Activated CD4-positive, alpha-beta T cell treated with anti-CD3 and anti-CD28 coated beads, Interleukin-2, Interleukin-6, amounts not matched to agents 100 ng/mL and 50 ng/mL, durations not matched to agents 16 hours and 8 hours (primary cell): ENCODE results near the gene OXCT2.

Experiments used
- DNase-seq: peaks from one replicate; pipeline ENCODE4 v3.0.0-alpha.2; 2020

OXCT2 gene

DNA sequence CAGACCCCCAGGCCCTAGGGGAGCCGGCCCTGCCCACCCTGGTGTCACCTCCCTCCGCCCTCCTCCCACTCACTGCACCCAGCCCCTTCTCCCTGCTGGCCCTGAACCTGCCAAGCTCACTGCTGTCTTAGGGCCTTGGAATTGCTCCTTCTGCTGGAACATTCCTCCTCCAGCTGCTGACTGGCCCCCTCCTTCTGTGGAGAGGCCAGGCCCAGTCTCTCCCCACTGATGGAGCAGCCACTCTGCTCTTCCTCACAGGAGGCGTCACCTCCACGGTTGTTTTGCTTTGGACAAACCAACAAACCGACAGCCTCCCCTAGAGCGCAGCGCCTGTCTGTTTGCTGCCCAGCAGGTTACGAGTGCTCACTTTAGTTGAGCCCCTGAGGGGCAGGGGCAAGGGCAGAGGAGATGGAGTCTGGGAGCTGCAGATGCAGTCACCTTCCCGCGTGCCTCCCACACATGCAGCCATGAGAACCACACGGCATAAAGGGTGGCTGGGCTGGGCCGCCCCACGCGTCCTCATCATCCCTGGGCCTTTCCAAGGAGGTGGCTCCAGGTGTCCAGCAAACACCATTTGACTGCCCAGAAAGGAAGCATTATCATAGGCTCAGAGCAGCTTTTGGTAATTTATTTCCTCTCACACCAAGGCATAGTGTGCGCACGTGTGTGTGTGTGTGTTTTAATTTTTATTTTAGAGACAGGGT, 9.4 kb downstream of the OXCT2 start:
- DNase-seq, result no peak

GRCh38 chr1:39761016-39761415, 10.1 kb downstream of the OXCT2 start:
- no peak for DNase-seq

DNA sequence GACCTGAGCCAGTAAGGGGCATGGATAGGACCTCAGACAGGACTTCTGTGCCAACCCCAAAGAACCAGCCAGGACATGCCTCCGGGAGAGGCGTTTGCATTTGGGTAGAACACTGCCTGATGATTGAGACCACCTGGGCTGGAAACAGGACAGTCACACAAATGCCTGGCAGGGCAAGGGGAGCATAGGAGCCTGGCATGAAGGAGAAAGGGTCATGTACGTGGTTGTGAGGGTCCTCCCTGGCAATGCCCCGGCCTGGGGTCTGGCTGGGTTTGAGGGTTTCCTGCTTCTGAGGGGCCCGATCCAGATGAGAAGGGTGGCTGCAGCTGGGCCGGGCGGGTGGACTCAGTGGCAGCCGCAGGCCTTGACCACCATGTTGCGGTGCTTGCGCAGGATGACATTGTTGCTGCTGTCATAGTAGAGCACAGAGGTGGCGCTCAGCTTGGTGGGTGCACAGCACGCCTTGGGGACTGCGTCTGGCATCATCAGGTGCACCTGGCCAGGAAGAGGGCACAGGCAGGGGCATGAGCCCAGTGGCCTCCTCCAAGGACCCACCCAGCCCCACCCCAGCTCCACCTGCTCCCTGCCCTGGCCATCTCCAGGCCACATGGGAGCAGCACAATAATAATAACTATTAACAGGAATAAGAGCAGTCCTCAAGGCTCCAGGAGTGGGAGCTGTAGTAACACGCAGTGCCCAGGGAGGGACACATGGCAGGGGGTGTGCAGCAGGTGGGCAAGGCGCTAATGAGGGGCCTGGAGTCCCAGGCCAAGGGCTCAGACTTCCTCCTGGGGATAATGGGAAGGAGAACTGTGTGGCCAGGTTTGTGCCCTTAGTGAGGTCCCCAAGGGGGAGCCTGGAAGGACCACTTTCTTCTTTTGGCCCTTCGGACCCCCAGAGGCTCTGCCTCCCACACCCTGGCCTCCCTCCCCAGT, 10.8 kb downstream of the OXCT2 start:
- no peak for DNase-seq

DNA sequence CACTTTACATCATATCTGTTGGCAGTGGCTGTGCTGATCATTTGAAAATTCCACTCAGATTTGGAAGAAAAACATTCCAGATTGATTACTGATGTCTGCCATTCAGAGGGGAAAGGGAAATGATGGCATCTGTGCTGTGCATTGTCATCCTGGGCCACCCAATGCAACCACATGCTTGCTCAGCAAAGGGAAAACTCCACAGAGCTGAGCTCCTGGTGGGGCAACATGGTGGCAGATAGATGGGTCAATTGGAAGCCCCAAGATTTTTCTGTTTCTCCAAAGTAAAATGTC, 11.8 kb downstream of the OXCT2 start:
- no peak for DNase-seq

- DNase-seq, result no peak
Observed at GRCh38 chr1:39758556-39759435, 12.4 kb downstream of the OXCT2 start.

GRCh38 chr1:39757501-39757900, 13.6 kb downstream of the OXCT2 start:
- DNase-seq, result no peak

DNA sequence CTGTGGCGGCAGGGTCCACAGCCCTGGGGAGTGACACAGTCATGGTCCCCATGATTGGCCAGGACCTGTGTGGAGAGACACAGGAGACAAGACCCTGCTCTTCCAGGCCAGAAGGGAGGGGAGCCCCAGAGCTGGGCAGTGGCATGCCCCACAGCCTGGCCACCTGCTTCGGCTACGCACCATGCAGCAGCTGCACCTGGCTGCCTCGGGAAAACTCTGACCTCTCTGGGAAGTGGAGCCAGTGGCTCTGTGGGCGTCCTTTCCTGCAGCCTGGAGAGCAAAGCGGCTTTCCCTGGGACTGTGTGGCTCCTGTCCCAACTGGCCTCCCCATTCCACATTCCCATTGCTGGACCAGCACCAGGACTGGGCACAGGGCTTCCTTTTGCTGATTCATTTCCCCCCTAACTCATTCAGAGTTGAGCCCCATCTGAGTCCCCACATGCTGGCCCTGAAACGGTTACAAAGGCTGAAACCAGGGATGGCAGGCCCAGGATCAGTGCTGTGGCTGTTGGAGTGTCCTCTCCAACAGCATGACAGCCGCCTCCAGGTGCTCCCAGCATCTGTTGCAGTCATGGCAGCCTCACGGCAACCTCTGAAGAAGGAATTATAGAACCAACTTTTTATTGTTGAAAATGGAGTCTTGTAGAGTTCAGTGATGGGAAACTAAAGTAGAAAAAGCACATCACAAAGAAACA, 15.0 kb downstream of the OXCT2 start:
- DNase-seq, result no peak

- no peak for DNase-seq
Observed at GRCh38 chr1:39754906-39755504, 16.1 kb downstream of the OXCT2 start.

DNA sequence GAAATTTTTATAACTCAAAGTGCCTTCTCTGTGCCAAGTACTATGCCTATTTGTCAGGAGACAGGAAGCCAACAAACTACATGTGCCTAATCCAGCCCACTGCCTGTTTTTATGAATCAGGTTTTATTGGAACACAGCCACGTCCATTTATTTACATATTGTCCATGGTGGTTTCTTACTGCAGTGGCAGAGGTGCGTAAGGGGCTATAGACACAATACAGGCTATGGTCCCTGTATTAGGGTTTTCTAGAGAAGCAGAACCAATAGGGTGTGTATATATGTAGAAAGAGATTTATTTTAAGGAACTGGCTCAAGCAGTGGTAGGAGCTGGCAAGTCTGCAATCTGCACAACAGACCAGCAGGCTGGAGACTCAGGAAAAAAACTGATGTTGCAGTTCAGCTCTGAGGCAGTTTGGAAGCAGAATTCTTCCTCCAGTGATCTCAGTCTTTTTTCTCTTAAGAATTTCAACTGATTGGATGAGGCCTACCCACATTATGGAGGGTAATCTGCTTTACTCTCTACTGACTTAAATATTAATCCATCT, 17.1 kb downstream of the OXCT2 start:
- no peak for DNase-seq

- no peak for DNase-seq
Observed at GRCh38 chr1:39753132-39754025, 17.8 kb downstream of the OXCT2 start.

DNA sequence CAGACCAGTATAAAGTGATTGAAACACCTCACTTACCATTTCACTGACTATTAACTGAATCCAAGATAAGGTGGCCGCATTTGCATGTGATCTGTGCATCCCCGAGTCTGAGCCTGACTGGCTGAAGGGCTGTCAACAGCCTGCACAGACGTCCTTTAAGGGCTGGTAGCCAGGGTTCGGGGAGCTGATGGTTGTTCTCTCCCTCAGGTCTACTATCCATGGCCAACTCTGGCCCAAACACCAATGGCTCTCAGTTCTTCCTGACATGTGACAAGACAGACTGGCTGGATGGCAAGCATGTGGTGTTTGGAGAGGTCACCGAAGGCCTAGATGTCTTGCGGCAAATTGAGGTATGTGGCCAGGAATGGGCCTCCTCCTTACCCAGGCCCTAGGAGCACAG, 18.4 kb downstream of the OXCT2 start:
- DNase-seq, result no peak

DNA sequence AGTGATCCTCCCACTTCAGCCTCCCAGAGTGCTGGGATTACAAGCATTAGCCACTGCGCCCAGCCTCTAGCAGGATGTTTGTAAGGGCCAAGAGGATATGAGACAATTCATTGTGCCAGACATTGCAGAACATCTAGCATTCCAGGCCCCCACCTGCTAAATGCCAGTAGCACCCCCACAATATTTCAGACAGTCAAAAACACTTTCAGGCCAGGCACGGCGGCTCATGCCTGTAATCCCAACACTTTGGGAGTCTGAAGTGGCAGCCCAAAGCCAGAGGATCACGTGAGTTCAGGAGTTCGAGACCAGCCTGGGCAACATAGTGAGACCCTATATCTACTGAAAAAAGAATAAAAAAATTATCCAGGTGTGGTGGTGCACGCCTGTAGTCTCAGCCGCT, 19.6 kb downstream of the OXCT2 start:
- DNase-seq, result no peak

GRCh38 chr1:39745016-39745670, 26.0 kb downstream of the OXCT2 start:
- DNase-seq, result no peak

- DNase-seq, result peak; percentile 98
Observed at GRCh38 chr1:39738622-39739366, 32.4 kb downstream of the OXCT2 start, which contains the start of gene PPIE. Gene PPIE (plus strand): TSS chr1:39738882. CDS start chr1:39738901, 19 bp downstream.

GRCh38 chr1:39737546-39738169, 33.5 kb downstream of the OXCT2 start:
- peak; percentile 53 for DNase-seq

DNA sequence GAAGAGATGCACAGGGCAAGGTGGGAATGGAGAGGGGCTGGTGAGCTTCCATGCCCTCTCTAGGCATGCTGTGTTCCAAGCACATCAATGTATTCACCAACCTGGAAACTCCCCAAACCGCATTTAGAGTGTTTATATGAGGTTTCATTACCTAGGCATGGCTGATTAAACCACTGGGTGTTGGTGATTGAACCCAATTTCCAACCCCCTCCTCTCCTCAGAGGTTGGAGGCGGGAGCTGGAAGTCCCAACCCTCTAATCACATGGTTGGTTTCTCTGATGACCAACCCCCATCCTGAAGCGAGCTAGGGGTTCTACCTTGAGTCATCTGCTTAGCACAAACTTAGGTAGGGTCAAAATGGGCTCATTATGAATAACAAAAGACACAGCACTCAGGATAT, 35.4 kb downstream of the OXCT2 start:
- no peak for DNase-seq

DNA sequence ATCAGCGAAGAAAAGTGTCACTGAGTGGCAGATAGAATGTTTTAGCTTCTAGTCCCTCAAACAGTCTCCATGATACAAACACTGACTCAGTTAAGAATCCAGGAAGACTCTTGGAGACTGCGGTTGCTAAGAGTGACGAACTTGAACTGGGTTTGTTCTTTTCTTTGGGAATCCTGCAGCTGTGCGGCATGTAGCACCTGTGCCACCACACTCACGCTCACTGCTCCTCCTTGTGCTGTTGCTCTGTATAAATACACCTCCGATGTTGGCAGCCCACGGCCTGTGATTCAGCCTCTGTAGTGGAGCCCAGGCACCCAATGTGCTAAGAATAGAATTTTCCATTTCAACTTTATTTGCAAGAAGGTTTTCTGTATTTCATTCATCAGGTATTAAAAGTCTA, 38.0 kb downstream of the OXCT2 start:
- DNase-seq, result no peak

DNA sequence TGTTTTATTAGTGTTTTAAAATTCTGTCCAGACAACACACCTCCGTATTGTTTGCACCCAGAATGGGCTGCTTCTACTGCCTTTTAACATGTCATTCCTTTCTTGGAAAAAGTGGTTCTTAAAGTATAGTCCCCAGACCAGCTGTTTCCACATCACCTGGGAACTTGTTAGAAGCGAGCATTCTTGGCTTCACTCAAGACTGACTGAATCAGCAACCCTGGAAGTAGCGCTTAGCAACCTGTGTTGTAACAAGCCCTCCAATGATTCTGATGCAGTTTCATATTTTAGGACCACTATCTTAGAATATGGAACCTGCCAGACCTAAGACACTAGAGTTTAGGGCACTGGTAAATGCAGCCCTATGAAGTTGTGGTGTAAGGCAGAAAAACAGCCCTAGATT, 38.4 kb downstream of the OXCT2 start:
- no peak for DNase-seq

- no peak for DNase-seq
Observed at GRCh38 chr1:39729842-39730241, 41.3 kb downstream of the OXCT2 start.
